ENCODE results near the gene ZC3H10. TPM values are rescaled to one million over a fixed set of nuclear protein-coding genes. Genes with fewer than 3 reads are reported as not detected.

Gene ZC3H10
- total and polyA plus RNA-seq, 2 experiments from 2014 or later, result 2.7 to 5.4 TPM

DNA sequence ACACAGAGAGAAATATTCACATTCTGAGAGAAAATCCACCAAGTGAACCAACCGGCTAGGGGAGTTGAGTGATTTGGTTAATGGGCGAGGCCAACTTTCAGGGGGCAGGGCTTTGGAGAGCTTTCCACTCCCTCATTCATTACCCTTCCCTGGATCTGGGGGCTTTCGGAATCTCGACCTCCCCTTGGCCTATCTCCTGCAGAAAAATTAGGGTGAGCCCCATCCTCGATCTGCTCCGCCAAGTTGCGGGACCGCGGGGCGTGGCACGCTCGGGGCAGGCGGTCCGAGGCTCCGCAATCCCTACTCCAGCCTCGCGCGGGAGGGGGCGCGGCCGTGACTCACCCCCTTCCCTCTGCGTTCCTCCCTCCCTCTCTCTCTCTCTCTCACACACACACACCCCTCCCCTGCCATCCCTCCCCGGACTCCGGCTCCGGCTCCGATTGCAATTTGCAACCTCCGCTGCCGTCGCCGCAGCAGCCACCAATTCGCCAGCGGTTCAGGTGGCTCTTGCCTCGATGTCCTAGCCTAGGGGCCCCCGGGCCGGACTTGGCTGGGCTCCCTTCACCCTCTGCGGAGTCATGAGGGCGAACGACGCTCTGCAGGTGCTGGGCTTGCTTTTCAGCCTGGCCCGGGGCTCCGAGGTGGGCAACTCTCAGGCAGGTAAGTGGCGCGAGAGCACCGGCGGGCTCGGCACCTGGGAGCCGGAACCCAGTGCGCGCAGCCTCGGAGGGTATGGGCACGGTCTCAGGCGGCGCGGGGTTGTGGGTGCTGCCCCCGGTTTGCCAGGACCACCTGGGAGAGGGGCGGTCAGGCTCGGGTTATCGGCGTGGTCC is 38.1 kb upstream of the ZC3H10 start, which contains the start of gene ERBB3:
ERBB3 (plus strand) TSS at position 443 of the 833 bp plus-strand sequence; CDS start at position 579, 136 bp downstream.
- ATAC-seq (peak; percentile 58), DNase-seq (ENCODE audit: low spot score) (peak; percentile 92)
- TF ChIP-seq, protein P1, sequence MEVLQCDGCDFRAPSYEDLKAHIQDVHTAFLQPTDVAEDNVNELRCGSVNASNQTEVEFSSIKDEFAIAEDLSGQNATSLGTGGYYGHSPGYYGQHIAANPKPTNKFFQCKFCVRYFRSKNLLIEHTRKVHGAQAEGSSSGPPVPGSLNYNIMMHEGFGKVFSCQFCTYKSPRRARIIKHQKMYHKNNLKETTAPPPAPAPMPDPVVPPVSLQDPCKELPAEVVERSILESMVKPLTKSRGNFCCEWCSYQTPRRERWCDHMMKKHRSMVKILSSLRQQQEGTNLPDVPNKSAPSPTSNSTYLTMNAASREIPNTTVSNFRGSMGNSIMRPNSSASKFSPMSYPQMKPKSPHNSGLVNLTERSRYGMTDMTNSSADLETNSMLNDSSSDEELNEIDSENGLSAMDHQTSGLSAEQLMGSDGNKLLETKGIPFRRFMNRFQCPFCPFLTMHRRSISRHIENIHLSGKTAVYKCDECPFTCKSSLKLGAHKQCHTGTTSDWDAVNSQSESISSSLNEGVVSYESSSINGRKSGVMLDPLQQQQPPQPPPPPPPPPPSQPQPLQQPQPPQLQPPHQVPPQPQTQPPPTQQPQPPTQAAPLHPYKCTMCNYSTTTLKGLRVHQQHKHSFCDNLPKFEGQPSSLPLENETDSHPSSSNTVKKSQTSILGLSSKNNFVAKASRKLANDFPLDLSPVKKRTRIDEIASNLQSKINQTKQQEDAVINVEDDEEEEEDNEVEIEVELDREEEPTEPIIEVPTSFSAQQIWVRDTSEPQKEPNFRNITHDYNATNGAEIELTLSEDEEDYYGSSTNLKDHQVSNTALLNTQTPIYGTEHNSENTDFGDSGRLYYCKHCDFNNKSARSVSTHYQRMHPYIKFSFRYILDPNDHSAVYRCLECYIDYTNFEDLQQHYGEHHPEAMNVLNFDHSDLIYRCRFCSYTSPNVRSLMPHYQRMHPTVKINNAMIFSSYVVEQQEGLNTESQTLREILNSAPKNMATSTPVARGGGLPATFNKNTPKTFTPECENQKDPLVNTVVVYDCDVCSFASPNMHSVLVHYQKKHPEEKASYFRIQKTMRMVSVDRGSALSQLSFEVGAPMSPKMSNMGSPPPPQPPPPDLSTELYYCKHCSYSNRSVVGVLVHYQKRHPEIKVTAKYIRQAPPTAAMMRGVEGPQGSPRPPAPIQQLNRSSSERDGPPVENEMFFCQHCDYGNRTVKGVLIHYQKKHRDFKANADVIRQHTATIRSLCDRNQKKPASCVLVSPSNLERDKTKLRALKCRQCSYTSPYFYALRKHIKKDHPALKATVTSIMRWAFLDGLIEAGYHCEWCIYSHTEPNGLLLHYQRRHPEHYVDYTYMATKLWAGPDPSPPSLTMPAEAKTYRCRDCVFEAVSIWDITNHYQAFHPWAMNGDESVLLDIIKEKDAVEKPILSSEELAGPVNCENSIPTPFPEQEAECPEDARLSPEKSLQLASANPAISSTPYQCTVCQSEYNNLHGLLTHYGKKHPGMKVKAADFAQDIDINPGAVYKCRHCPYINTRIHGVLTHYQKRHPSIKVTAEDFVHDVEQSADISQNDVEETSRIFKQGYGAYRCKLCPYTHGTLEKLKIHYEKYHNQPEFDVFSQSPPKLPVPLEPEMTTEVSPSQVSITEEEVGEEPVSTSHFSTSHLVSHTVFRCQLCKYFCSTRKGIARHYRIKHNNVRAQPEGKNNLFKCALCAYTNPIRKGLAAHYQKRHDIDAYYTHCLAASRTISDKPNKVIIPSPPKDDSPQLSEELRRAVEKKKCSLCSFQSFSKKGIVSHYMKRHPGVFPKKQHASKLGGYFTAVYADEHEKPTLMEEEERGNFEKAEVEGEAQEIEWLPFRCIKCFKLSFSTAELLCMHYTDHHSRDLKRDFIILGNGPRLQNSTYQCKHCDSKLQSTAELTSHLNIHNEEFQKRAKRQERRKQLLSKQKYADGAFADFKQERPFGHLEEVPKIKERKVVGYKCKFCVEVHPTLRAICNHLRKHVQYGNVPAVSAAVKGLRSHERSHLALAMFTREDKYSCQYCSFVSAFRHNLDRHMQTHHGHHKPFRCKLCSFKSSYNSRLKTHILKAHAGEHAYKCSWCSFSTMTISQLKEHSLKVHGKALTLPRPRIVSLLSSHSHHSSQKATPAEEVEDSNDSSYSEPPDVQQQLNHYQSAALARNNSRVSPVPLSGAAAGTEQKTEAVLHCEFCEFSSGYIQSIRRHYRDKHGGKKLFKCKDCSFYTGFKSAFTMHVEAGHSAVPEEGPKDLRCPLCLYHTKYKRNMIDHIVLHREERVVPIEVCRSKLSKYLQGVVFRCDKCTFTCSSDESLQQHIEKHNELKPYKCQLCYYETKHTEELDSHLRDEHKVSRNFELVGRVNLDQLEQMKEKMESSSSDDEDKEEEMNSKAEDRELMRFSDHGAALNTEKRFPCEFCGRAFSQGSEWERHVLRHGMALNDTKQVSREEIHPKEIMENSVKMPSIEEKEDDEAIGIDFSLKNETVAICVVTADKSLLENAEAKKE (CRISPR knock-in tag; IDR thresholded peaks at IDR 0.05), result no peak
- TF ChIP-seq, protein P2, sequence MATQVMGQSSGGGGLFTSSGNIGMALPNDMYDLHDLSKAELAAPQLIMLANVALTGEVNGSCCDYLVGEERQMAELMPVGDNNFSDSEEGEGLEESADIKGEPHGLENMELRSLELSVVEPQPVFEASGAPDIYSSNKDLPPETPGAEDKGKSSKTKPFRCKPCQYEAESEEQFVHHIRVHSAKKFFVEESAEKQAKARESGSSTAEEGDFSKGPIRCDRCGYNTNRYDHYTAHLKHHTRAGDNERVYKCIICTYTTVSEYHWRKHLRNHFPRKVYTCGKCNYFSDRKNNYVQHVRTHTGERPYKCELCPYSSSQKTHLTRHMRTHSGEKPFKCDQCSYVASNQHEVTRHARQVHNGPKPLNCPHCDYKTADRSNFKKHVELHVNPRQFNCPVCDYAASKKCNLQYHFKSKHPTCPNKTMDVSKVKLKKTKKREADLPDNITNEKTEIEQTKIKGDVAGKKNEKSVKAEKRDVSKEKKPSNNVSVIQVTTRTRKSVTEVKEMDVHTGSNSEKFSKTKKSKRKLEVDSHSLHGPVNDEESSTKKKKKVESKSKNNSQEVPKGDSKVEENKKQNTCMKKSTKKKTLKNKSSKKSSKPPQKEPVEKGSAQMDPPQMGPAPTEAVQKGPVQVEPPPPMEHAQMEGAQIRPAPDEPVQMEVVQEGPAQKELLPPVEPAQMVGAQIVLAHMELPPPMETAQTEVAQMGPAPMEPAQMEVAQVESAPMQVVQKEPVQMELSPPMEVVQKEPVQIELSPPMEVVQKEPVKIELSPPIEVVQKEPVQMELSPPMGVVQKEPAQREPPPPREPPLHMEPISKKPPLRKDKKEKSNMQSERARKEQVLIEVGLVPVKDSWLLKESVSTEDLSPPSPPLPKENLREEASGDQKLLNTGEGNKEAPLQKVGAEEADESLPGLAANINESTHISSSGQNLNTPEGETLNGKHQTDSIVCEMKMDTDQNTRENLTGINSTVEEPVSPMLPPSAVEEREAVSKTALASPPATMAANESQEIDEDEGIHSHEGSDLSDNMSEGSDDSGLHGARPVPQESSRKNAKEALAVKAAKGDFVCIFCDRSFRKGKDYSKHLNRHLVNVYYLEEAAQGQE (IDR thresholded peaks at IDR 0.05; ENCODE audit: unreplicated experiment), result no peak
- TF ChIP-seq STAT1 (IDR thresholded peaks at IDR 0.05; ENCODE audit: unreplicated experiment) (no peak), NANOG (IDR thresholded peaks at IDR 0.05; ENCODE audit: borderline replicate concordance) (no peak), ZNF331 (CRISPR knock-in tag; IDR thresholded peaks at IDR 0.05; ENCODE audit: low read depth) (no peak), EZH2 (IDR thresholded peaks at IDR 0.05; ENCODE audit: low read depth, unreplicated experiment) (no peak), JUNB (IDR thresholded peaks at IDR 0.05; ENCODE audit: unreplicated experiment) (no peak), ZNF114 (CRISPR knock-in tag; IDR thresholded peaks at IDR 0.05) (no peak), CREB1 (CRISPR knock-in tag; IDR thresholded peaks at IDR 0.05; ENCODE audit: low read depth) (peak; percentile 53; the same call in 1 of the 2 replicates)
- TF ChIP-seq, protein P3, sequence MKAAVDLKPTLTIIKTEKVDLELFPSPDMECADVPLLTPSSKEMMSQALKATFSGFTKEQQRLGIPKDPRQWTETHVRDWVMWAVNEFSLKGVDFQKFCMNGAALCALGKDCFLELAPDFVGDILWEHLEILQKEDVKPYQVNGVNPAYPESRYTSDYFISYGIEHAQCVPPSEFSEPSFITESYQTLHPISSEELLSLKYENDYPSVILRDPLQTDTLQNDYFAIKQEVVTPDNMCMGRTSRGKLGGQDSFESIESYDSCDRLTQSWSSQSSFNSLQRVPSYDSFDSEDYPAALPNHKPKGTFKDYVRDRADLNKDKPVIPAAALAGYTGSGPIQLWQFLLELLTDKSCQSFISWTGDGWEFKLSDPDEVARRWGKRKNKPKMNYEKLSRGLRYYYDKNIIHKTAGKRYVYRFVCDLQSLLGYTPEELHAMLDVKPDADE (IDR thresholded peaks at IDR 0.05), result peak; percentile 24; the same call in 1 of the 2 replicates
- peaks cover 30% of the 10 kb centered on the region for H3K4me1 Mint-ChIP-seq
- H3K27me3 Mint-ChIP-seq (ENCODE audit: insufficient read depth, low read depth, poor library complexity), result peaks cover 7% of the 10 kb centered on the region
- Histone ChIP-seq H3K4me1 (ENCODE audit: insufficient read depth) (peaks cover 22% of the 10 kb centered on the region), H3K4me3 (peak within 1 kb of the TSS; percentile 84), H3K9me2 (ENCODE audit: insufficient read depth) (no peaks in the 10 kb centered on the region), H3K27ac (ENCODE audit: low read depth) (peak within 1 kb of the TSS; percentile 98), H2AFZ (peak within 1 kb of the TSS; percentile 93), H3K4me2 (peak within 1 kb of the TSS; percentile 93), H3K36me3 (ENCODE audit: insufficient read depth) (0 out of 2 replicates have a peak, but pooled peaks cover 7% of the 10 kb centered on the region), H4K20me1 (replicated peaks; ENCODE audit: insufficient read depth) (peaks cover 17% of the 10 kb centered on the region), H3K79me2 (replicated peaks; ENCODE audit: insufficient read depth) (peaks cover 30% of the 10 kb centered on the region), H3F3A (replicated peaks; ENCODE audit: low read depth) (0 out of 2 replicates have a peak, but pooled peaks cover 13% of the 10 kb centered on the region), H3K27me3 (ENCODE audit: insufficient read depth) (no peaks in the 10 kb centered on the region)
- H3K9me3 Mint-ChIP-seq, result peaks cover 3% of the 10 kb centered on the region; the same call in 1 of the 3 replicates
- peak within 1 kb of the TSS; percentile 90 for H3K4me3 Mint-ChIP-seq
- peaks cover 20% of the 10 kb centered on the region for H3K36me3 Mint-ChIP-seq (ENCODE audit: low read depth)
- peak within 1 kb of the TSS; percentile 98 for H3K27ac Mint-ChIP-seq
